Body of pancreas (tissue), 4 donors: Measurements from ENCODE around the gene IL17C.

Experiments
- POLR2A ChIP-seq, 3 donors: fragments of 450-650 bp; IDR thresholded peaks; one replicate each; pipeline ENCODE4 v1.6.1; 2016; ENCODE audit warnings: antibody characterized with exemption in 3 of 3, mild to moderate bottlenecking in 2 of 3
- TF ChIP-seq, protein P1 (sequence below), 7 experiments: fragments of 450-650 bp in 4 of 7; fragments of 200-600 bp in 3 of 7; sonication (generic) in 3 of 7; IDR thresholded peaks; one replicate each; pipeline ENCODE4 v1.5.1; 2016 to 2019; ENCODE audit warnings: antibody characterized with exemption in 7 of 7

DNA sequence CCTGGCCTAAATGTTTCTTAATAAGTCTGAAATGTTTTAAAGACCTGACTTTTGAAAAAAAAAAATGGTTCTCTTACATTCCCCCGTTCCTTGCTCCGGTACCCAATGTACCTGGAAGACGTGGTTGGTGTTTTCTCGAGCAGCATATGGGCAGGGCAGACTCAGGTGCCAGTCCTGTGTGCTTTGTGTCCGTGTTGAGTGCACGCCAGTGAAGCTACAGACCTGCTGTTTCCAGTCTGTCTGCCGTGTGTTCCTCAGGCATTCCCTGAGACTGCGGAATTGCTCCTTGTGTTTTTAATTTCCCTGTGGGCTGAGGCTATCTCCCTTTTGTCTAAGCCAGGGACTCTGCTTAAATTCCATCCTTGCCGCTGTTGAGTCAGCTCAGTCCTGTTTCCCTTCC, 11.7 kb upstream of the IL17C start:
- TF ChIP-seq, protein P1, sequence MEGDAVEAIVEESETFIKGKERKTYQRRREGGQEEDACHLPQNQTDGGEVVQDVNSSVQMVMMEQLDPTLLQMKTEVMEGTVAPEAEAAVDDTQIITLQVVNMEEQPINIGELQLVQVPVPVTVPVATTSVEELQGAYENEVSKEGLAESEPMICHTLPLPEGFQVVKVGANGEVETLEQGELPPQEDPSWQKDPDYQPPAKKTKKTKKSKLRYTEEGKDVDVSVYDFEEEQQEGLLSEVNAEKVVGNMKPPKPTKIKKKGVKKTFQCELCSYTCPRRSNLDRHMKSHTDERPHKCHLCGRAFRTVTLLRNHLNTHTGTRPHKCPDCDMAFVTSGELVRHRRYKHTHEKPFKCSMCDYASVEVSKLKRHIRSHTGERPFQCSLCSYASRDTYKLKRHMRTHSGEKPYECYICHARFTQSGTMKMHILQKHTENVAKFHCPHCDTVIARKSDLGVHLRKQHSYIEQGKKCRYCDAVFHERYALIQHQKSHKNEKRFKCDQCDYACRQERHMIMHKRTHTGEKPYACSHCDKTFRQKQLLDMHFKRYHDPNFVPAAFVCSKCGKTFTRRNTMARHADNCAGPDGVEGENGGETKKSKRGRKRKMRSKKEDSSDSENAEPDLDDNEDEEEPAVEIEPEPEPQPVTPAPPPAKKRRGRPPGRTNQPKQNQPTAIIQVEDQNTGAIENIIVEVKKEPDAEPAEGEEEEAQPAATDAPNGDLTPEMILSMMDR (IDR thresholded peaks at IDR 0.05): no peak
- TF ChIP-seq POLR2A (IDR thresholded peaks at IDR 0.05): no peak
